ENCODE measurements around the gene GP1BA.
"Not testable (repeated sequence)": the region's sequence is repeated elsewhere in the genome, so short reads cannot be mapped to it uniquely, and the experiment has no call there.

GRCh38 chr17:4906642-4907041 is 25.4 kb upstream of the GP1BA start:
- TF ChIP-seq, protein P1, sequence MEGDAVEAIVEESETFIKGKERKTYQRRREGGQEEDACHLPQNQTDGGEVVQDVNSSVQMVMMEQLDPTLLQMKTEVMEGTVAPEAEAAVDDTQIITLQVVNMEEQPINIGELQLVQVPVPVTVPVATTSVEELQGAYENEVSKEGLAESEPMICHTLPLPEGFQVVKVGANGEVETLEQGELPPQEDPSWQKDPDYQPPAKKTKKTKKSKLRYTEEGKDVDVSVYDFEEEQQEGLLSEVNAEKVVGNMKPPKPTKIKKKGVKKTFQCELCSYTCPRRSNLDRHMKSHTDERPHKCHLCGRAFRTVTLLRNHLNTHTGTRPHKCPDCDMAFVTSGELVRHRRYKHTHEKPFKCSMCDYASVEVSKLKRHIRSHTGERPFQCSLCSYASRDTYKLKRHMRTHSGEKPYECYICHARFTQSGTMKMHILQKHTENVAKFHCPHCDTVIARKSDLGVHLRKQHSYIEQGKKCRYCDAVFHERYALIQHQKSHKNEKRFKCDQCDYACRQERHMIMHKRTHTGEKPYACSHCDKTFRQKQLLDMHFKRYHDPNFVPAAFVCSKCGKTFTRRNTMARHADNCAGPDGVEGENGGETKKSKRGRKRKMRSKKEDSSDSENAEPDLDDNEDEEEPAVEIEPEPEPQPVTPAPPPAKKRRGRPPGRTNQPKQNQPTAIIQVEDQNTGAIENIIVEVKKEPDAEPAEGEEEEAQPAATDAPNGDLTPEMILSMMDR (IDR thresholded peaks at IDR 0.05), result not testable (repeated sequence)
- not testable (repeated sequence) for TF ChIP-seq POLR2A (IDR thresholded peaks at IDR 0.05)

Measured in gastroesophageal sphincter (tissue), 3 donors.